ENCODE data around the gene SDS. TPM values are rescaled to one million over a fixed set of nuclear protein-coding genes. Genes with fewer than 3 reads are reported as not detected.

The SDS gene
- not detected in 2 replicates for total RNA-seq

GRCh38 chr12:113403435-113404415 is at the start of gene SDS:
TSS of gene SDS (minus strand) at chr12:113403887. CDS start at chr12:113399708, 4,179 bp downstream.

GRCh38 chr12:113422030-113422885 is 18.6 kb upstream of the SDS start, which contains the start of gene SDSL:
TSS of gene SDSL (plus strand) at chr12:113422380. CDS start at chr12:113427983, 5,603 bp downstream.

DNA sequence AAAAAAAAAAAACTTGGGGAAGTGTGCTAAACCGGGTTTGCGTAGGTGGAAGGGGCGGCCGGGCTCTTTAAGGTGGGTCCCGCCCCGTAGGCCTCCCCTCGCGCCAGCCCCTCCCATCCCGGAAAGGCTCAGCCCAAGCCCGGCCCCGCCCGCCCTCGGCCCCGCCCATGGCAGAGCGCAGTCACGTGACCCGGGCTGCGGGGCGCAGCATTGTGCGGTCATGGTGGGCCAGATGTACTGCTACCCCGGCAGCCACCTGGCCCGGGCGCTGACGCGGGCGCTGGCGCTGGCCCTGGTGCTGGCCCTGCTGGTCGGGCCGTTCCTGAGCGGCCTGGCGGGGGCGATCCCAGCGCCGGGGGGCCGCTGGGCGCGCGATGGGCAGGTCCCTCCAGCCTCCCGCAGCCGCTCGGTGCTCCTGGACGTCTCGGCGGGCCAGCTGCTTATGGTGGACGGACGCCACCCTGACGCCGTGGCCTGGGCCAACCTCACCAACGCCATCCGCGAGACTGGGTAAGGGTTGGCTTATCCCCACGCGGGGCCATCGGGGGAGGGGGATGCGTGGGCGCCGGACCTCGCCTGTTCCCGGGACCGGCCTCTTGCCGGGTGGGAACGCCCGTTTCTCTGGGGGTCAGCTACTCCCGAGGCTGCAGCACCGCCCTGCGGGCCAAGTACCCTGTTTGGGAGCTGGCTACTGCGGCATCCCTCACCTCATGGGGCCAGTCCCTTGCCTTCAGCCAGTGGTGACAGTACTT is 45.1 kb downstream of the SDS start, which contains the start of gene PLBD2:
Gene PLBD2 (plus strand): TSS at position 207 of the 752 bp plus-strand sequence. CDS start 14 bp downstream, at position 221.

Other genes with a start within 250 kb of the SDS start
- 40.9 and 58.7 TPM in 2 replicates for gene DDX54, start 218.4 kb downstream of the SDS start, total RNA-seq
- 16.6 and 33.6 TPM in 2 replicates for gene RITA1, start 218.2 kb downstream of the SDS start, total RNA-seq
- 42.9 and 56.5 TPM in 2 replicates for gene TPCN1, start 182.4 kb downstream of the SDS start, total RNA-seq
- 11.2 and 18.6 TPM in 2 replicates for gene SLC8B1, start 68.8 kb downstream of the SDS start, total RNA-seq
- 30.8 and 38.7 TPM in 2 replicates for gene PLBD2, start 45.3 kb downstream of the SDS start, total RNA-seq
- 2.1 and 3.5 TPM in 2 replicates for gene SDSL, start 18.5 kb upstream of the SDS start, total RNA-seq
- gene LHX5, start 68.0 kb upstream of the SDS start, total RNA-seq: not detected in 2 replicates

Data from placental pericyte (primary cell).